ENCODE results near the gene SLC1A2.

The SLC1A2 gene

GRCh38 chr11:35359321-35360054, 59.9 kb downstream of the SLC1A2 start:
- in situ Hi-C loops (cut with HindIII; ENCODE audit: low sequenced_read_pairs), result no loop called here
- DNase-seq (ENCODE audit: low read depth), result no peak
- H3K4me3 ChIP-seq (ENCODE audit: low read depth, low read length), result no peak overlapping the region
- TF ChIP-seq, protein P1, sequence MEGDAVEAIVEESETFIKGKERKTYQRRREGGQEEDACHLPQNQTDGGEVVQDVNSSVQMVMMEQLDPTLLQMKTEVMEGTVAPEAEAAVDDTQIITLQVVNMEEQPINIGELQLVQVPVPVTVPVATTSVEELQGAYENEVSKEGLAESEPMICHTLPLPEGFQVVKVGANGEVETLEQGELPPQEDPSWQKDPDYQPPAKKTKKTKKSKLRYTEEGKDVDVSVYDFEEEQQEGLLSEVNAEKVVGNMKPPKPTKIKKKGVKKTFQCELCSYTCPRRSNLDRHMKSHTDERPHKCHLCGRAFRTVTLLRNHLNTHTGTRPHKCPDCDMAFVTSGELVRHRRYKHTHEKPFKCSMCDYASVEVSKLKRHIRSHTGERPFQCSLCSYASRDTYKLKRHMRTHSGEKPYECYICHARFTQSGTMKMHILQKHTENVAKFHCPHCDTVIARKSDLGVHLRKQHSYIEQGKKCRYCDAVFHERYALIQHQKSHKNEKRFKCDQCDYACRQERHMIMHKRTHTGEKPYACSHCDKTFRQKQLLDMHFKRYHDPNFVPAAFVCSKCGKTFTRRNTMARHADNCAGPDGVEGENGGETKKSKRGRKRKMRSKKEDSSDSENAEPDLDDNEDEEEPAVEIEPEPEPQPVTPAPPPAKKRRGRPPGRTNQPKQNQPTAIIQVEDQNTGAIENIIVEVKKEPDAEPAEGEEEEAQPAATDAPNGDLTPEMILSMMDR (IDR thresholded peaks at IDR 0.05; ENCODE audit: low read depth, low read length, missing control alignments), result no peak

- in situ Hi-C loops (cut with HindIII; ENCODE audit: low sequenced_read_pairs), result no loop called here
Observed at GRCh38 chr11:35358391-35358790, 61.0 kb downstream of the SLC1A2 start.

DNA sequence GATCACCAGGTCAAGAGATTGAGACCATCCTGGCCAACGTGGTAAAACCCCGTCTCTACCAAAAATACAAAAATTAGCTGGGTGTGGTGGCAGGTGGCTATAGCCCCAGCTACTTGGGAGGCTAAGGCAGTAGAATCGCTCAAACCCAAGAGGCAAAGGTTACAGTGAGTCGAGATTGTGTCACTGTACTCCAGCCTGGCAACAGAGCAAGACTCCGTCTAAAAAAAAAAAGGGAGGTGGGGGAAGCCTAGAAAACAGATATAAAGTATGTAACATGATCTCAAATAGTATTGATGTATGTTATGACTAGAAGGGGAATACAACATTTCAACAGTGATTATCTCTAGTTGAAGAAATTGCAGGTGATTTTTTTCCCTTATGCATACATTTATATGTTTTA, 61.4 kb downstream of the SLC1A2 start:
- H3K4me3 ChIP-seq (ENCODE audit: low read depth, low read length), result no peak overlapping the region
- in situ Hi-C loops (cut with HindIII; ENCODE audit: low sequenced_read_pairs), result no loop called here
- no peak for DNase-seq (ENCODE audit: low read depth)
- TF ChIP-seq, protein P1 (IDR thresholded peaks at IDR 0.05; ENCODE audit: low read depth, low read length, missing control alignments), result no peak

More at GRCh38 chr11:35358391-35358790, 61.0 kb downstream of the SLC1A2 start:
- TF ChIP-seq, protein P1 (IDR thresholded peaks at IDR 0.05; ENCODE audit: low read depth, low read length, missing control alignments), result no peak
- no peak for DNase-seq (ENCODE audit: low read depth)
- no peak overlapping the region for H3K4me3 ChIP-seq (ENCODE audit: low read depth, low read length)

- no peak for DNase-seq (ENCODE audit: low read depth)
- in situ Hi-C loops (cut with HindIII; ENCODE audit: low sequenced_read_pairs), result no loop called here
- TF ChIP-seq, protein P1 (IDR thresholded peaks at IDR 0.05; ENCODE audit: low read depth, low read length, missing control alignments), result no peak
- H3K4me3 ChIP-seq (ENCODE audit: low read depth, low read length), result no peak overlapping the region
Observed at GRCh38 chr11:35355102-35355749, 64.1 kb downstream of the SLC1A2 start.

- in situ Hi-C loops (cut with HindIII; ENCODE audit: low sequenced_read_pairs), result no loop called here
- TF ChIP-seq, protein P1 (IDR thresholded peaks at IDR 0.05; ENCODE audit: low read depth, low read length, missing control alignments), result no peak
- no peak for DNase-seq (ENCODE audit: low read depth)
- H3K4me3 ChIP-seq (ENCODE audit: low read depth, low read length), result no peak overlapping the region
Observed at GRCh38 chr11:35354644-35355043, 64.7 kb downstream of the SLC1A2 start.

DNA sequence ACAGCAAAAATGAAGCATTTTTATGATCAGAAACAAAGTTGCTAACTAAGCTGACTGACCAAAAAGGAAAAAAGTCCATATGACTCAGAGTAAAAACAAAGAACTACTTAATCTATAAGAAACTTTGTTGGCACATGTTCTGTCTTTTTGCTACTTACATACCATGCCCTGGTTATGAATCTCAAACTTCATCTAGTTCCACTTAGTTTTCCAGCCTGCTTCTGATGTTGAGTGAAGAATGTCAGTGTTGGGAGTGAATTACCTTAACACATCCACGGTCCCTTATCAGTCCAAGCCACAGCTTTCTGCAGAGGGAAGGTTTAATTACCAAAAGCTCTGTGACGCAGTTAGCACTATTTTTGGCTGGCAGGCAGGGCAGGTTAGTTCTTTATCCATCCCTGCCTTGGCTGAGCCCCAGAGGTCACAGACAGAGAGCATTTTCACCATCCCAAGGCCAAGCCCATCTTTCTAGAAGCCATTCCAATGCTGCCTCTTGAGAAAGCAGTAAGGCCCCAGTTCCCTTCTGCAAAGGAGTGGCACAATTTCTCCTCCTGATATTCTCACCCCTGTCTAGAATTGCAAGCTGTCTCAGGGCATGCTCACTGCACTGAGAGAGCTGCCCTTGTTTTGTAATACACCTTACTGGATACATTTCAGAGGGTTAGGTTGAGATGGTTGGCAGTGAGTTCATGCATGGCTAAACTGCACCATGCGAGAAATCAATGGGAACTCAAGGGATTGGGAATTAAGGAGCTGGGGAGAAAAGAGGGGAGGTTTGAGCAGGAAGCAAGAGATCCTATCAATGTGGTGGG, 67.1 kb downstream of the SLC1A2 start:
- in situ Hi-C loops (cut with HindIII; ENCODE audit: low sequenced_read_pairs), result no loop called here
- no peak overlapping the region for H3K4me3 ChIP-seq (ENCODE audit: low read depth, low read length)
- TF ChIP-seq, protein P1 (IDR thresholded peaks at IDR 0.05; ENCODE audit: low read depth, low read length, missing control alignments), result no peak
- peak; percentile 24 for DNase-seq (ENCODE audit: low read depth)

All from astrocyte of the cerebellum (primary cell).